Measurements from ENCODE around the gene PCDHGB7.
"Not testable (repeated sequence)": the region's sequence is repeated elsewhere in the genome, so short reads cannot be mapped to it uniquely, and the experiment has no call there.

Gene PCDHGB7

GRCh38 chr5:141397756-141398551 is 19.5 kb upstream of the PCDHGB7 start, which contains the start of gene PCDHGB5:
PCDHGB5 (plus strand) TSS chr5:141397947; CDS start chr5:141398128, 181 bp downstream.
- DNase-seq (ENCODE audit: low read depth, low spot score): not testable (repeated sequence)

DNA sequence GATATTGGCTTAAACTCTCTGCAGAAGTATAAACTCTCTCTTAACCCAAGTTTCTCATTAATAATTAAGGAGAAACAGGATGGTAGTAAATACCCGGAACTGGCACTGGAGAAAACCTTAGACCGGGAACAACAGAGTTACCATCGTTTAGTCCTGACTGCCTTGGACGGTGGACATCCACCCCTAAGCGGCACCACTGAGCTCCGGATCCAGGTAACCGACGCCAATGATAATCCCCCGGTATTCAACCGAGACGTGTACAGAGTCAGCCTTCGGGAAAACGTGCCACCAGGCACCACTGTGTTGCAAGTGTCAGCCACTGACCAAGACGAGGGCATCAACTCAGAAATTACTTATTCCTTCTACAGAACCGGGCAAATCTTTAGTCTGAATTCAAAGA is 18.9 kb upstream of the PCDHGB7 start:
- DNase-seq (ENCODE audit: low read depth, low spot score): no peak

DNA sequence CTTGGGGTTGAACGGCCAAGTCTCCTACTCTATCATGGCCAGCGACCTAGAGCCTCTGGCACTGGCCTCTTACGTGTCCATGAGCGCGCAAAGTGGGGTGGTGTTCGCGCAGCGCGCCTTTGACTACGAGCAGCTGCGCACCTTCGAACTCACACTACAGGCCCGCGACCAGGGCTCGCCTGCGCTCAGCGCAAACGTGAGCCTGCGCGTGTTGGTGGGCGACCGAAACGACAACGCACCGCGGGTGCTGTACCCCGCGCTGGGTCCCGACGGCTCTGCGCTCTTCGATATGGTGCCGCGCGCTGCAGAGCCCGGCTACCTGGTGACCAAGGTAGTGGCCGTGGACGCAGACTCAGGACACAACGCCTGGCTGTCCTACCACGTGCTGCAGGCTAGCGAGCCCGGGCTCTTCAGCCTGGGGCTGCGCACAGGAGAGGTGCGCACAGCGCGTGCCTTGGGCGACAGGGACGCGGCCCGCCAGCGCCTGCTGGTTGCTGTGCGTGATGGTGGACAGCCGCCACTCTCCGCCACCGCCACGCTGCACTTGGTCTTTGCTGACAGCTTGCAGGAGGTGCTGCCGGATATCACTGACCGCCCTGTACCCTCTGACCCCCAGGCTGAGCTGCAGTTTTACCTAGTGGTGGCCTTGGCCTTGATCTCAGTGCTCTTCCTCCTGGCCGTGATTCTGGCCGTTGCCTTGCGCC is 17.8 kb upstream of the PCDHGB7 start:
- no peak for DNase-seq (ENCODE audit: low read depth, low spot score)

GRCh38 chr5:141402553-141403243 is 14.8 kb upstream of the PCDHGB7 start, which contains the start of gene PCDHGA9:
PCDHGA9 (plus strand) TSS chr5:141402778; CDS start chr5:141402953, 175 bp downstream.
- DNase-seq (ENCODE audit: low read depth, low spot score): no peak

- DNase-seq (ENCODE audit: low read depth, low spot score): no peak
Observed at GRCh38 chr5:141403387-141403786, 14.1 kb upstream of the PCDHGB7 start.

DNA sequence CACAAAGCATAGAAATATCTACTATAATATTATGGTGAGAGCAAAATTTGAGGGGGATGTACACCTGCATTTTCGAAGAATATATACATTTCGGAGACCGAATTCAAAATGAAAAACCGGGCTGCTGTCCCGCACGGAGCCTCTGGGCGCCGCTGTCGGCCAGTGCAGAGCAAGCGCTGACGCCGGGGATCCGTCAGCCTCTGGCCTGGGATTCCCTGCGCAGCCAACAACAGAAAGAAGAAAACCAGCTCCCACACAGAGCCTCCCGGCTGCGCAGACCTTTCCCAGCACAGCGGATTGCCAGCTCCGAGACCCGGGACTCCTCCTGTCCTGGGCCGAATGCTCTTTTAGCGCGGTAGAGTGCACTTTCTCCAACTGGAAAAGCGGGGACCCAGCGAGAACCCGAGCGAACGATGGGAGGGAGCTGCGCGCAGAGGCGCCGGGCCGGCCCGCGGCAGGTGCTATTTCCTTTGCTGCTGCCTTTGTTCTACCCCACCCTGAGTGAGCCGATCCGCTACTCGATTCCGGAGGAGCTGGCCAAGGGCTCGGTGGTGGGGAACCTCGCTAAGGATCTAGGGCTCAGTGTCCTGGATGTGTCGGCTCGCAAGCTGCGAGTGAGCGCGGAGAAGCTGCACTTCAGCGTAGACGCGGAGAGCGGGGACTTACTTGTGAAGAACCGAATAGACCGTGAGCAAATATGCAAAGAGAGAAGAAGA is 9.5 kb upstream of the PCDHGB7 start, which contains the start of gene PCDHGB6:
Gene PCDHGB6, plus strand, starts transcription at position 232 of the 716 bp plus-strand sequence. Its CDS starts 182 bp downstream, at position 414.
- DNase-seq (ENCODE audit: low read depth, low spot score): peak; percentile 82

DNA sequence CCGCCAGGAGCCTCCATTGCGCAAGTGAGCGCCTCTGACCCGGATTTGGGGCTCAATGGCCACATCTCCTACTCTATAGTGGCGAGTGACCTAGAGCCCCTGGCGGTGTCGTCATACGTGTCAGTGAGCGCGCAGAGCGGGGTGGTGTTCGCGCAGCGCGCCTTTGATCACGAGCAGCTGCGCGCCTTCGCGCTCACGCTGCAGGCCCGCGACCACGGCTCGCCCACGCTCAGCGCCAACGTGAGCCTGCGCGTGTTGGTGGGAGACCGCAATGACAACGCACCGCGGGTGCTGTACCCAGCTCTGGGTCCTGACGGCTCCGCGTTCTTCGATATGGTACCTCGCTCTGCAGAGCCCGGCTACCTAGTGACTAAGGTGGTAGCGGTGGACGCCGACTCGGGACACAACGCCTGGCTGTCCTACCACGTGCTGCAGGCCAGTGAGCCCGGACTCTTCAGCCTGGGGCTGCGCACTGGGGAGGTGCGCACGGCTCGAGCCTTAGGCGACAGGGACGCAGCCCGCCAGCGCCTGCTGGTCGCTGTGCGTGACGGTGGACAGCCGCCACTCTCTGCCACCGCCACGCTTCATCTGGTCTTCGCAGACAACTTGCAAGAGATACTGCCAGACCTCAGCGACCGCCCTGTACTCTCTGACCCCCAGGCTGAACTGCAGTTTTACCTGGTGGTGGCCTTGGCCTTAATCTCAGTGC is 7.7 kb upstream of the PCDHGB7 start:
- DNase-seq (ENCODE audit: low read depth, low spot score): no peak

GRCh38 chr5:141411575-141411974 is 5.9 kb upstream of the PCDHGB7 start:
- no peak for DNase-seq (ENCODE audit: low read depth, low spot score)

- peak; percentile 74 for DNase-seq (ENCODE audit: low read depth, low spot score)
Observed at GRCh38 chr5:141412854-141413539, 4.5 kb upstream of the PCDHGB7 start, which contains the start of gene PCDHGA10. PCDHGA10 (plus strand) TSS chr5:141412987; CDS start chr5:141413176, 189 bp downstream.

DNA sequence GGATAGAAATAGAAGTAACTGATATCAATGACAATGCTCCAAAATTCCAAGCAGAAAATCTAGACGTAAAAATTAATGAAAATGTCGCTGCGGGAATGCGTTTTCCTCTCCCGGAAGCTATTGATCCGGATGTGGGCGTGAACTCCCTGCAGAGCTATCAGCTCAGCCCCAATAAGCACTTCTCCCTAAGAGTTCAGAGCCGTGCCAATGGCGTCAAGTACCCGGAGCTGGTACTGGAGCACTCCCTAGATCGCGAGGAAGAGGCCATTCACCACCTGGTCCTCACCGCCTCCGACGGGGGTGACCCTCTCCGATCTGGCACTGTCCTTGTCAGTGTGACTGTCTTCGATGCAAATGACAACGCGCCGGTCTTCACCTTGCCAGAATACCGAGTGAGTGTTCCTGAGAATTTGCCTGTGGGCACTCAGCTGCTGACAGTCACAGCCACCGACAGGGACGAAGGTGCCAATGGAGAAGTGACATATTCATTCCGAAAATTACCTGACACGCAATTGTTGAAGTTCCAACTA is 3.9 kb upstream of the PCDHGB7 start:
- DNase-seq (ENCODE audit: low read depth, low spot score): peak; percentile 42

DNA sequence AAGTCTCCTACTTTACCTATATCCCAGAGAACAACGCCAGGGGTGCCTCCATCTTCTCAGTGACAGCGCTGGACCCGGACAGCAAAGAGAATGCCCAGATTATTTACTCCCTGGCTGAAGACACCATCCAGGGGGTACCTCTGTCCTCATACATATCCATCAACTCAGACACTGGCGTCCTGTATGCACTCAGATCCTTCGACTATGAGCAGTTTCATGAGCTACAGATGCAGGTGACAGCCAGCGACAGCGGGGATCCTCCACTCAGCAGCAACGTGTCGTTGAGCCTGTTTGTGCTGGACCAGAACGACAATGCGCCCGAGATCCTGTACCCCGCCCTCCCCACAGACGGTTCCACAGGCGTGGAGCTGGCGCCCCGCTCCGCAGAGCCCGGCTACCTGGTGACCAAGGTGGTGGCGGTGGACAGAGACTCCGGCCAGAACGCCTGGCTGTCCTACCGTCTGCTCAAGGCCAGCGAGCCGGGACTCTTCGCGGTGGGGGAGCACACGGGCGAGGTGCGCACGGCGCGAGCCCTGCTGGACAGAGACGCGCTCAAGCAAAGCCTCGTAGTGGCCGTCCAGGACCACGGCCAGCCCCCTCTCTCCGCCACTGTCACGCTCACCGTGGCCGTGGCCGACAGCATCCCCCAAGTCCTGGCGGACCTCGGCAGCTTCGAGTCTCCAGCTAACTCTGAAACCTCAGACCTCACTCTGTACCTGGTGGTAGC is 2.8 kb upstream of the PCDHGB7 start:
- DNase-seq (ENCODE audit: low read depth, low spot score): not testable (repeated sequence)

GRCh38 chr5:141415275-141415618 is 2.2 kb upstream of the PCDHGB7 start:
- DNase-seq (ENCODE audit: low read depth, low spot score): not testable (repeated sequence)

- DNase-seq (ENCODE audit: low read depth, low spot score): no peak
Observed at GRCh38 chr5:141419074-141419880, 1.8 kb downstream of the PCDHGB7 start.

GRCh38 chr5:141420855-141421488 is 3.5 kb downstream of the PCDHGB7 start, which contains the start of gene PCDHGA11:
PCDHGA11 (plus strand) TSS chr5:141421051; CDS start chr5:141421228, 177 bp downstream.
- DNase-seq (ENCODE audit: low read depth, low spot score): peak; percentile 78

DNA sequence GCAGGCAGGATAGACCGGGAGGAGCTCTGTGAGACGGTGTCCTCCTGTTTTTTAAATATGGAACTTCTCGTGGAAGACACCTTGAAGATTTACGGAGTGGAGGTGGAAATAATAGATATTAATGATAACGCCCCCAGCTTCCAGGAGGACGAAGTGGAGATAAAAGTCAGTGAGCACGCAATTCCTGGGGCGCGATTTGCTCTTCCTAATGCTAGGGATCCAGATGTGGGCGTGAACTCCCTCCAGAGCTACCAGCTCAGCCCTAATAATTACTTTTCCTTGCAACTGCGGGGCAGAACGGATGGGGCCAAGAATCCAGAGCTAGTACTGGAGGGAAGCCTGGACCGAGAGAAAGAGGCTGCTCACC is 4.0 kb downstream of the PCDHGB7 start:
- no peak for DNase-seq (ENCODE audit: low read depth, low spot score)

- no peak for DNase-seq (ENCODE audit: low read depth, low spot score)
Observed at GRCh38 chr5:141422742-141423291, 5.3 kb downstream of the PCDHGB7 start.

DNA sequence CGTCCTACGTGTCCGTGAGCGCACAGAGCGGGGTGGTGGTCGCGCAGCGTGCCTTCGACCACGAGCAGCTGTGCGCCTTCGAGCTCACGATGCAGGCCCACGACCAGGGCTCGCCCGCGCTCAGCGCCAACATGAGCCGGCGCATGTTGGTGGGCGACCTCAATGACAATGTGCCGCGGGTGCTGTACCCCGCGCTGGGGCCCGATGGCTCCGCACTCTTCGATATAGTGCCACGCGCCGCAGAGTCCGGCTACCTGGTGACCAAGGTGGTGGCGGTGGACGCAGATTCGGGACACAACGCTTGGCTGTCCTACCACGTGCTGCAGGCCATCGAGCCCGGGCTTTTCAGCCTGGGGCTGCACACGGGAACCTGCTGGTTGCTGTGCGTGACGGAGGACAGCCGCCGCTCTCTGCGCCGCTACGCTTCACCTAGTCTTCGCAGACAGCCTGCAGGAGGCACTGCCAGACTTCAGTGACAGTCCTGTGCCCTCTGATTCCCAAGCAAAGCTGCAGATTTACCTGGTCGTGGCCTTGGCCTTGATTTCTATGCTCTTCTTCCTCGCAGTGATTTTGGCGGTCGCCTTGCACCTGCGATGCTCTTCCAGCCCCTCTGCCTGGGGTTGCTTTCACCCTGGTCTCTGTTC is 10.4 kb downstream of the PCDHGB7 start:
- DNase-seq (ENCODE audit: low read depth, low spot score): no peak

Data from ELF-1 (cell line).